ENCODE measurements around the gene PLCH2. TPM values are rescaled to one million over a fixed set of nuclear protein-coding genes. Genes with fewer than 3 reads are reported as not detected.

Gene PLCH2
- total RNA-seq, 1 donor from 2014 or later = not detected

DNA sequence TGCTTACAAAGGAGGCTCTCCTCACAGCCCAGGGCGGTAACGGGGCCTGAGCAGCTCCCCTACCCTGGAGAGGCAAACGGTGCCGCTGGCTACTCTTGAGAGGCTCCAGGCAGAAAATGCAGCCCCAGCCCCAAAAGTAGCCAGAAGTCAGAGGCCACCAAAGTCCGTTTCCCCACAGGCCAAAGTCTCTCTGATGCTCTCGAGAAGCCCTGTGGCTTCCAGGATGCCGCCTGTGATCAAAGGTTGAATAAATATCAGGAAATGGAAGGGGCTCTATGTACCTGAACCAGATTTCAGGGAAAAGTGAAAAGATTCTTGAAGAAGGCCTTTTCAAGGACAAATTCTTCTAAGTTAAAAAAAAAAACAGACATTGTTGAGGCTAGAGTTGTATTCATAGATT, 46.1 kb downstream of the PLCH2 start:
- peaks cover 5% of the 10 kb centered on the region for H3K27me3 Mint-ChIP-seq
- no peak overlapping the region for H3K4me3 Mint-ChIP-seq (ENCODE audit: low read depth)
- H3K9me3 Mint-ChIP-seq (ENCODE audit: low read depth) = no peaks in the 10 kb centered on the region
- TF ChIP-seq, protein P1, sequence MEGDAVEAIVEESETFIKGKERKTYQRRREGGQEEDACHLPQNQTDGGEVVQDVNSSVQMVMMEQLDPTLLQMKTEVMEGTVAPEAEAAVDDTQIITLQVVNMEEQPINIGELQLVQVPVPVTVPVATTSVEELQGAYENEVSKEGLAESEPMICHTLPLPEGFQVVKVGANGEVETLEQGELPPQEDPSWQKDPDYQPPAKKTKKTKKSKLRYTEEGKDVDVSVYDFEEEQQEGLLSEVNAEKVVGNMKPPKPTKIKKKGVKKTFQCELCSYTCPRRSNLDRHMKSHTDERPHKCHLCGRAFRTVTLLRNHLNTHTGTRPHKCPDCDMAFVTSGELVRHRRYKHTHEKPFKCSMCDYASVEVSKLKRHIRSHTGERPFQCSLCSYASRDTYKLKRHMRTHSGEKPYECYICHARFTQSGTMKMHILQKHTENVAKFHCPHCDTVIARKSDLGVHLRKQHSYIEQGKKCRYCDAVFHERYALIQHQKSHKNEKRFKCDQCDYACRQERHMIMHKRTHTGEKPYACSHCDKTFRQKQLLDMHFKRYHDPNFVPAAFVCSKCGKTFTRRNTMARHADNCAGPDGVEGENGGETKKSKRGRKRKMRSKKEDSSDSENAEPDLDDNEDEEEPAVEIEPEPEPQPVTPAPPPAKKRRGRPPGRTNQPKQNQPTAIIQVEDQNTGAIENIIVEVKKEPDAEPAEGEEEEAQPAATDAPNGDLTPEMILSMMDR (IDR thresholded peaks at IDR 0.05; ENCODE audit: unreplicated experiment) = no peak
- peaks cover 1% of the 10 kb centered on the region for H3K36me3 Mint-ChIP-seq (ENCODE audit: insufficient read depth)
- H3K4me1 Mint-ChIP-seq (ENCODE audit: low read depth) = peaks cover 15% of the 10 kb centered on the region
- DNase-seq (ENCODE audit: low spot score, unreplicated experiment) = no peak
- H3K27ac Mint-ChIP-seq = no peak overlapping the region

DNA sequence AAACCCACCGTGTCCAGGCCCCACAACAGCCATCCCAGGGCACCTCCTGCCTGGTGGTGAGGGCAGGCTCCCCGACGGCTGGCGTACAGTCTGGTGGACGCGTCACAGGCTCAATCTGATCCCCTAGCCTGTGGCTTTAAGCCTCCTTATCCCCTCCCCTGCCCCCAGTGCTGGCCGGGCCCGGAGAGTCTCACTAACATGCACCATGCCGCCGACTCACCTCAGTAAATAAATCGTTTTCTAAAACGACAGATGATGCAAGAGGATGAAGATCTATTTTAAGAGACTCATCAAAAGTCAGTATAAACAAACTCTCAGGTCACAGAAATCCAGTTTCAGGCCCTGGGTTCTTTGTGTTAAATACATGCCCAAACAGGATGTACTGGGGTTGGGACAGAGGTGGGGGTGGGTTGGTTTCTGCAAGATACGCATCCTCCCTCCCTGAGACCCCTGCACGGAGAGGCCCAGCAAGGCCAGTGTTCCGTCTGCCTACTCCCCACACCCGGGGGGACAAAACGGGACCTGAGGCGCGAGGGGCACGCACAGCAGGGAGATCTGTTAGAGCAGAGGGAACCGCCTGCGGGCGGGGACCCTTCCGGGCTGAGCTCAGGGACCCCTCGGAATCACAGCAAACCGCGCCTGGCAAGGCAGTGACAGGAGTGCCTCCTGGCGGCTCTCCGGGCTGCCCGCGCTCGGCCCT, 47.3 kb downstream of the PLCH2 start:
- Mint-ChIP-seq H3K4me1 (ENCODE audit: low read depth) (peaks cover 15% of the 10 kb centered on the region), H3K4me3 (ENCODE audit: low read depth) (no peak overlapping the region), H3K9me3 (ENCODE audit: low read depth) (no peaks in the 10 kb centered on the region), H3K36me3 (ENCODE audit: insufficient read depth) (peaks cover 1% of the 10 kb centered on the region), H3K27ac (no peak overlapping the region), H3K27me3 (peaks cover 7% of the 10 kb centered on the region)
- no peak for DNase-seq (ENCODE audit: low spot score, unreplicated experiment)
- TF ChIP-seq, protein P1 (IDR thresholded peaks at IDR 0.05; ENCODE audit: unreplicated experiment) = no peak

DNA sequence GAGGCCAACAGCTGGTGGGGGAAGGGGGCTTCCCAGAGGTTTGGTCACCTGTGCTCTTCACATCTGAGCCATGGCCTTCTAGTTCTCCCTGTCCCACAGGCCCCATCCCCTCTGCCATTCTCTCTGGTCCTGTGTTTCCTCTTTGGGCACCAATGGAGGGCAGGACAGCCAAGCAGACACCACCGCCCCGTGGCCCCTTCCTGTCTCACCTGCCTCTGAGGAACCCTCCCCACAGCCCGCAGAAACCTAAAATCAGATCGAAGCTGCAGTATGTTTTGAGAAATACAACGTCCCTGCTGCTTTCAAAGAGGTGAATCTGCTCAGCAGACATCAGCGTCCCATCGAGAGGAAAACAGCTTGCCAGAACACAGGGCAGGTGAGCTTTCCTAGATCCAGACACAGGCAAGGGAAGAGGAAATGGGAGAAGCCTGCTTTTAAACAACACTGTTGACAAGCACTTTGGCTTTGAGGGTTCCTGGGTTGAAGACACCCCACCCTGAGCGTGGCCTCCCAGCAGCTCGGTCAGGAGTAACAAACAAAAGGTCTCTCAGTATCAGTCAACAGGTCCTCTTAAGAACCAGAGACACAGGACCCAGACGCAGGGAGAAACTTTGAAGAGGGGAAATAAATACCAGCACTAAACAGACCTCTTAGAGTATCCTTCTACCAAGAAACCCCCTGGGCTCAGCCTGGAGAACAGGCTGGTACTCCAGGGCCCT, 48.0 kb downstream of the PLCH2 start:
- H3K4me1 Mint-ChIP-seq (ENCODE audit: low read depth) = peaks cover 15% of the 10 kb centered on the region
- H3K27ac Mint-ChIP-seq = peak overlapping the region; percentile 69
- peaks cover 1% of the 10 kb centered on the region for H3K36me3 Mint-ChIP-seq (ENCODE audit: insufficient read depth)
- no peaks in the 10 kb centered on the region for H3K9me3 Mint-ChIP-seq (ENCODE audit: low read depth)
- peaks cover 13% of the 10 kb centered on the region for H3K27me3 Mint-ChIP-seq
- DNase-seq (ENCODE audit: low spot score, unreplicated experiment) = no peak
- H3K4me3 Mint-ChIP-seq (ENCODE audit: low read depth) = peak overlapping the region; percentile 94
- TF ChIP-seq, protein P1 (IDR thresholded peaks at IDR 0.05; ENCODE audit: unreplicated experiment) = no peak

DNA sequence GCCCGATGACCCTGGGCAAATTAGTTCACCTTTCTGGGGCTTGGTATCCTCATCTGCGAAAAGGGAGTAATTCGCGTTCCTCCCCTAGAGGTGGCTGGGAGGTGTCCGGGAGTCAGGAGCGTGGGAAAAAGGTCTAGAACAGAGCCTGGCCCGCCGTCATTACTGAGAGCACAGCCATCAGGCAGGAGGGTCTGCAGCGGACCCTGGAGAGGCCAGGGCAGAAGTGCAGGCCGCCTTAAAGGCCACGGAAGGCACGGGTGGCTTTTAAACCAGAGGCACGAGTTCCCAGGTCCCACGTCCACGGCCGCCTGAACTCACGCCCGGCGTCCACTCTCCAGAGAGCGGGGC, 49.5 kb downstream of the PLCH2 start:
- H3K9me3 Mint-ChIP-seq (ENCODE audit: low read depth) = no peaks in the 10 kb centered on the region
- TF ChIP-seq, protein P1 (IDR thresholded peaks at IDR 0.05; ENCODE audit: unreplicated experiment) = no peak
- peaks cover 15% of the 10 kb centered on the region for H3K4me1 Mint-ChIP-seq (ENCODE audit: low read depth)
- H3K27me3 Mint-ChIP-seq = peaks cover 14% of the 10 kb centered on the region
- no peak for DNase-seq (ENCODE audit: low spot score, unreplicated experiment)
- peak overlapping the region; percentile 94 for H3K4me3 Mint-ChIP-seq (ENCODE audit: low read depth)
- H3K27ac Mint-ChIP-seq = peak overlapping the region; percentile 78
- H3K36me3 Mint-ChIP-seq (ENCODE audit: insufficient read depth) = peaks cover 1% of the 10 kb centered on the region

DNA sequence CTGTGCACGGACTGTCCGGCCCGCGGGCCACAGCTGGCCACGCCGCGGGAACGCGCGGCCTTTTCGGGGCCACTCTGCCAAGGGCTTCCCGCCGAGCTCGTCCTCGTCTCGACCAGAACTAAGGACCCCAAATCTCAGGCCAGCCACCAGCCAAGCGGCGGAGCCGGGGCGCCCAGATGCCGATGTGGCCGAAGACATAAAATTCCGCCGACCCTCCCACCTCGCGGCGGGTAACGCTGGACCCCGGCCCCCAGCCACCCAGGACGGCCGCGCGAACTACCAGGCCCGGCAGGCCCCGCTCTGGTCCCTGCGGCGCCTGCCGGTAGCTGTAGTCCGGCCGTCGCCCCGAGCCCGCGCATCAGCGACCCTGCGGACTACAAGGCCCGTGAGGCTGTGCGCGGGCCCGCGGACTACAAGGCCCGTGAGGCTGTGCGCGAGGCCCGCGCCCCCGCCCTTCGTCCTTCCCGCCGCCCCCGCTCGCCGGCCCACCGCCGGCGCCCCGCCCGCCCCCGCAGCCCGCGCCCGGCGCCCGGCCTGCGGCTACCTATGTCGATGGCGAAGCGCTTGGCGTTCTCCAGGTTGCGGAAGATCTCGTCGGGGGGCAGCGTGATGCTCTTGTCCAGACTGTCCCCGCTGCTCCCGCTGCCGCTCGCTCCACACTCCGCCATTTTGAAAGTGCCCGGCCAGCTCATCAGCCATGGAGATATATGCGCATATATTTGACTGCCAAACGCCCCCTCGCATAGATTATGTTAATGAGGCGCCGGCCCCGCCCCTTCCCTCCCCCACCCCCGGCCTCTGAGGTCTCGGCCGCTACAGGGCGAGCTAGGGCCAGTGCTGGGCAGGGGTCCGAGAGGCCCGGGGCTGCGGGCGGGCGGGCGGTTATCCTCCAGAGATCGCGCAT, 50.1 kb downstream of the PLCH2 start, which contains the start of gene PANK4:
TSS of gene PANK4 (minus strand) at position 677 of the 904 bp plus-strand sequence. CDS start at position 668, 9 bp downstream.
- Mint-ChIP-seq H3K4me3 (ENCODE audit: low read depth) (peak within 1 kb of the TSS; percentile 94), H3K27ac (peak within 1 kb of the TSS; percentile 94), H3K9me3 (ENCODE audit: low read depth) (no peaks in the 10 kb centered on the region), H3K27me3 (peaks cover 17% of the 10 kb centered on the region), H3K4me1 (ENCODE audit: low read depth) (peaks cover 15% of the 10 kb centered on the region), H3K36me3 (ENCODE audit: insufficient read depth) (no peaks in the 10 kb centered on the region)
- TF ChIP-seq, protein P1 (IDR thresholded peaks at IDR 0.05; ENCODE audit: unreplicated experiment) = peak; percentile 23
- peak; percentile 85 for DNase-seq (ENCODE audit: low spot score, unreplicated experiment)

Data from progenitor cell of endocrine pancreas (in vitro differentiated cells).